GM19043 (cell line): ENCODE measurements around the gene PRTFDC1.
"Not testable (repeated sequence)": the region's sequence is repeated elsewhere in the genome, so short reads cannot be mapped to it uniquely, and the experiment has no call there.

Experiments used
- ATAC-seq: cut with Tn5 transposase; IDR thresholded peaks from one replicate; pipeline ENCODE4 v1.9.1; 2021; ENCODE audit warnings: low read depth; ENCODE audit not compliant: unreplicated experiment

PRTFDC1 gene

DNA sequence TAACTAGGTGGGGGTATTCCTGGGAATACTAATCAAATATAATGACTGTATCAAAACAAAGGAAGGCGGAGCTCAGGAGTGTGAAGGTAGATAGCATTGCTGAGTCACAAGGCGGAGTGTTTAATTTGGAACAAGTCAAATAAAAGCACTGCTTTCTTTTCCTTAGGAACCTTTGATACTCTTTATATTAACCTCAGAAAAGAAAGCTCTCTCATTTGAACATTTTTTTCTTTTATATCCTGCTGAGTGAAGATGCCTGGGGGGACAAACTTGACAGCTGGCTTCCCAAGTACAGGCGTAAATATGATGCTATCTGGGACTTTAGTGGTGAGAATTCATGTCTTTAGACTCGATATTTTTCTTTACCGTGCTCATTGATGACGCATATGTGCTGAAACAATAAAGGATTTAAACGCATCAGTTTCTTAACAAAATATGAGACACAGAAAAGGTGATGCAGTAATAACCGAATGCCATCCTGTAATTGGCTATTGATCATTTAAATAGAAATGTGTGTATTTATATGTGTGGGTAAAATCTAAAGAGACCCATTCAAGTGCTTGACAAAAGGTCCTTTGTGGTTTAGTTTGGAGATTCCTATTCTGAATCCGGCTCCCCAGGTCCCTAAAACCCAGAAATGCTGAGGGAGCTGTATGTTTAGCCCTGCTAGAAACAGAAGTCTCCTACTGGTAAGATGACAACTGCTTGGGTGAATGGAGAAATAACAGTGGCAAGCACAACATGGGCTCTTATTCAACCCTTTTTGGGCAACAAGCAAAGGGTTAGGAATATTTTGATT is 102.7 kb downstream of the PRTFDC1 start:
- ATAC-seq, result no peak

DNA sequence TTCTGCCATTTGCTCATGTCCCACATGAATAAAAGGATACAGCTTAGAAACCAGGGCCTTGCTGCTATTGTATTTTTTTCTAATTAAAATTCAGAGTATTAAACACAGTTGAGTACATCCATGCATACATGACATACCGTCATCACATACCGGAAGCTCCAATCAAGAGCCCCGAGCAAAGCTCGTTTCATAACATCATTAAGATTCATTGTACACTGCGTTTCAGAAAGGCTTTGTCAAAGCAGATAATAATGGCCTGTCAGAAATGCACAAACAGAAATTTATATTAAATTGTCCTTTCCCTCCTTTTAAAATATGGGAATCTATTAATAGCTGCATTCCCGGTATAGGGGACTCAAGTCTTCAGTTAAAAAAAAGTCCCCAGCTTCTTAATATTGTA is 103.4 kb downstream of the PRTFDC1 start:
- no peak for ATAC-seq

- ATAC-seq, result no peak
These were observed 104.2 kb downstream of the PRTFDC1 start for GRCh38 chr10:24848195-24848594.

DNA sequence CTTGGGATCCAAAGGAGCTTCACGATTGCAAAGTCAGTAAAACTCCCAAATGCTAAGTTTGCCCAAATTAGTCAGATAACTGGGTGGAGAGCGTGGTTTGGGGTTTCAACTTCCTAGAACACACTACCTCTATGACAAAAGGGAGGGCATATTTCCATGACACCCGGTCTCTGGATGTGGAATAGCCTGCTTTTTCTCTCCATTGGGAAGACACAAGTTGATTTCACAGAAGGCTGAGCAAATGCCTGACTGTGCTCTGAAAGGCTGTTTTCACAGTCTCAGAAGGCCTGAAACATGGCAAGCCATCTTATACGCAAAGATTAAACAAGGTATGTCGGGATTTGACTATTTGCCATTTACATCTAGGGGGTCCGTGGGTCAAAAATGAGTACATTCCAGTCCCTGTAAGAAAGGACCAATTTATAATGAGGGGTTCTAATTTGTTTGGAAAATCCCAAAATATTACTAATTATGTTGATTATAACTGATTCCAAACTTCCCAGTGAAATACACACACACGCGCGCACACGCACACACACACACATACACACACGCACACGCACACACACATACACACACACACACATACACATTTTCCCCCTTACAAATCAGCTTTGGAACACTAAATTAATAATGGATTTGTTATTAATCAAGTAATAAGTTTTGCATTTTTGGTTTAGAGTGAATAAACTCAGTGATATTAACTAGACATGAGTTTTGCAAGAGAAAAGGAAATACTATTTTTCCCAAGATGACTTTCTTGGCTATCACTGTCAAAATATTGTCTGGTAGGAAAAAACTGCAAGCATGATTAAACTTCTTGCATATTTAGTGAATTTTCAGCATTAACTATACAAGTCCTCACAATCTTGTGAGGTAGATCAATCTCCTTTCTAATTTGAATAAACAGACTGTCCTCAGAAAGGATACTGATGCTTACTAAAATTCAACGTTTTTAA is 105.0 kb downstream of the PRTFDC1 start:
- no peak for ATAC-seq

DNA sequence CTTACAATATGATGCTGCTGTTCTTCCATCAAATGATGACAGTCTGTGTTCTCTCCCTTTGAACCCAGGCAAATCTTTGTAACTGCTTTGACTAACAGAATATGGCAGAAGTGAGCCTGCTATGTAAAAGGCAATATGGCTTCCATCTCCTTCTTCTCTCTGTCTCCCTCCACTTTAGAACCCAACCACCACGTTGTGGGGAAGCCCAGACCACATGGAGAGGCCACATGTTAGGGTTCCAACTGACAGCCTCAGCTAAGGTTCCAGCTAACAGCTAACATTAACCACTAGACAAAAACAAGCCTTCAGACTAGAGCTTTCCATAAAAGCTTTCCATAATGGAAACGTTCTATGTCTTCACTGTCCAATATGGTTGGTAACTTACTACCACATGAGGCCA is 107.7 kb downstream of the PRTFDC1 start:
- no peak for ATAC-seq

DNA sequence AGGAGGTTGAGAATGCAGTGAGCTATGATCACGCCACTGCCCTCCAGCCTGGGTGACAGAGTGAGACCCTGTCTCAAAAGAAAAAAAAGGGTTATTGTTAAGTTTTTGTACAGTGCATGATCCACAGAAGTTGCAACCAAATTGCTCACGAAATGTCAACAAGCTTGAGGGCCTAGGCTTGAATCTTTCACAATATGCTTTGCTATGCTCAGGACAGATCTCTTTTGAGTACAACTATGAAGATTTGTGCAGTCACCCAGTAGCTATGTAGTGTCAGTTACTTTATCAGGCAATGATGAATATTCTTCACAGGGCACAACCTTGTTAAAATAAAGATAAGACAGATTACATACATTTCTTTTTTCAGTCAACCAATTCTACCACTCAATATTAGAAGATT is 109.2 kb downstream of the PRTFDC1 start:
- no peak for ATAC-seq

DNA sequence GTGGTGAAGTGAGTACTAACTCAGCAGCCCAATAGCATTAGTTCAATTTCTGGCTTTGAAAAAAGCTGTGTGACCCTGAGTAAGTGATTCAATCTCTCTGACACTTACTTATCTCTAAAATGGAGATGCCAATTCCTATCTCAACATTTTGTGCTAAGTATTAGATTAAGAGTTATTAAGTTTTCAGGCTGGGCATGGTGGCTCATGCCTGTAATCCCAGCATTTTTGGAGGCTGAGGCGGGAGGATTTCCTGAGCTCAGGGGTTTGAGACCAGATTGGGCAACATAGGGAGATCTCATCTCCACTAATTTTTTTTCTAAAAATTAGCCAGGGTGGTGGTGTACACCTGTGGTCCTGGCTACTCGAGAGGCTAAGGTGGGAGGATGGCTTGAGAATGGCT is 109.5 kb downstream of the PRTFDC1 start:
- no peak for ATAC-seq

GRCh38 chr10:24841530-24841929 is 110.9 kb downstream of the PRTFDC1 start:
- no peak for ATAC-seq

- ATAC-seq, result no peak
These were observed 111.6 kb downstream of the PRTFDC1 start for GRCh38 chr10:24840784-24841183.

DNA sequence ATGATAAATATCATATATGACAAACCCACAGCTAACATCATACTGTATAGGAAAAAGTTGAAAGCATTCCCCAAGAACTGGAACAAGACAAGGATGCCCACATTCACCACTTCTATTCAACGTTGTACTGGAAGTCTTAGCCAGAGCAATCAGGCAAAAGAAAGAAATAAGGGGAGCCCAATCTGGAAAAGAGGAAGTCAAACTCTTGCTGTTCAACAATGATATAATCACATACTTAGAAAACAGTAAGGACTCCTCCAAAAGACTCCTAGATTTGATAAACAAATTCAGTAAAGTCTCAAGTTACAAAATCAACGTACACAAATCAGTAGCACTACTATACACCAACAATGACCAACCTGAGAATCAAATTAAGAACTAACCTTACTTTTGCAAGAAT is 114.6 kb downstream of the PRTFDC1 start:
- not testable (repeated sequence) for ATAC-seq

- no peak for ATAC-seq
These were observed 117.5 kb downstream of the PRTFDC1 start for GRCh38 chr10:24834869-24835268.

DNA sequence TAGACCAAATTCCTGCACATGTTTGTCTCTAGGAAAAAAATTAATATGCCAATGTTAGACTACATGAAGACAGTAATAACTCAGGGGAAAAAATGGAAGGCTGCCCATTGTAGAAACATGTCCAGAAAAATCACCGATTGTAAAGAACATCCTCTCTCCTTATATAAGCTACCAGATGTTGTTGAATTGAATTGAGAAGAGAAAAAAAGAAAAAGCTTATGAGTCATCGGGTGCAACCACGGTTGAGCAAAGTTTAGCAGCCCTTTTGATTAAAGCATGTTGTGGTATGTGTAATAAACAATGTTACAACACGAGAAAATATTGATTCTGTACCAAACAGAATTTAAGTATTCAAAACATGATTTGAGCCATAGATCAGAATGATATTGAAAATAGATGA is 126.4 kb downstream of the PRTFDC1 start:
- ATAC-seq, result no peak

DNA sequence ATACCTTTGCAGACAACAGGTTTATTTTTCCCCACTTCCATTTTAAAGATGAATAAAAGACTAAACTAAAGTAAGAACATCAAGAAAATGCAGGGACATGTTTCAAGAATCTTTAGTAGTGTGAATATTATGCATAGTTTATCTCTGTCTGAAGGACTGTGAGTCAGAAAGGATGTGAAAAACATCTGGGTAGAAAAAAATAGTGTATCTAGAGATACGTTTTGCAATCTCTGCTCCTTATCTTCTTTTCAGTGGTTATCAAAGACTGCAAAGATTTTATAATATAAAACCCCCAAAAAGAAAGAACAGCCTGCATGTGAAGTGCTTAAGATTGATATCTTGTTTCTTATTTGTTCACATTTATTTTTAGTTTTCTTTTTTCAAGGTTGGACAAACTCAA is 126.9 kb downstream of the PRTFDC1 start:
- no peak for ATAC-seq

DNA sequence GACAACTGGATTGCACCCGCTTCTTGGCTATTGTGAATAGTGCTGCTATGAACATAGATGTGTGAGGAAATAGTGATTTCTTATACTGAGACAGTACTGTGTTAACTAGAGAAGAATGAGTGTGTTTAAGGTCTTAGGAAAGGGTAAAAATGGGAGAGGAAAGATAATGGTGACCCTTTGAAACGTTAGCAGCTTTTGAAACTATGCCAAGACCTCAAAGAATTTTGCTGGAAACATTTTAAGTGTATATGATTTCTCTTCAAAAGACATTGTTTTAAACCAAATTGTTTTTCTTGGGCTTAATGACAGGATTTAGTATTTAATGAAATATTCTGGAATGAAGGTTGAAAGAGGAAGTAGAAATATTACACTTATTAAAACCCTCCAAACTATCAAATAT is 127.9 kb downstream of the PRTFDC1 start:
- no peak for ATAC-seq

DNA sequence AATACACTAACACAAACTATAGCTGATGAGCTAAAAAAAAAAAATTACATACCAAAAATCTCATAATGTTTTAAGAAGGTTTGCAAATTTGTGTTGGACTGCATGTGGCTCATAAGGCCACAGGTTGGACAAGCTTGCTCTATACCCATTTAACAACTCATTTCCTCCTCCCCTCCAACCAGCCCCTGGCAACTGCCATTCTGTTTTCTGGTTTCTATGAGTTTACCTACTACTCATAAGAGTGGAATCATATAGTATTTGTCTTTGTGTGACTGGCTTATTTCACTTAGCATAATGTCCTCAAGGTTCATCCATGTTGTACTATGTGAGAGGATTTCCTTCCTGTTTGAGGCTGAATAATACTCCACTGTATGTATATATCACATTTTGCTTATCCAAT is 128.3 kb downstream of the PRTFDC1 start:
- no peak for ATAC-seq

DNA sequence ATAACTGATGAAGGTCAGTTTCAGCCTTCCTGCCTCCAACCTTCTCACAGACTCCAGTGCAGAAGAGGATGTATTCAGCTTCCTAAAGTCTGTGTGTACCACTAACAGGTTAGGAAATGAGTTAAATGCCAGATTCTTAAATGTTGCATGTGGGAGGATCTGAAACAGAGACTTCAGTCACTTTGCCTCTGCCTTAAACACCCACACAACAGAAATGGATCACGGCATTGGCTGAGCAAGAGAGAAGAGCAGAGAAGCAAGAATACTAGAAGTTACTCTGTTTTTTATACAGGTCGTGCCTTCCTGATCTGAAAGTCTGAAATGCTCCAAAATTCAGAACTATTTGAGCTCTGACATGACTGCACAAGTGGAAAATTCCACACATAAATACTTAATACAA is 129.8 kb downstream of the PRTFDC1 start:
- no peak for ATAC-seq

DNA sequence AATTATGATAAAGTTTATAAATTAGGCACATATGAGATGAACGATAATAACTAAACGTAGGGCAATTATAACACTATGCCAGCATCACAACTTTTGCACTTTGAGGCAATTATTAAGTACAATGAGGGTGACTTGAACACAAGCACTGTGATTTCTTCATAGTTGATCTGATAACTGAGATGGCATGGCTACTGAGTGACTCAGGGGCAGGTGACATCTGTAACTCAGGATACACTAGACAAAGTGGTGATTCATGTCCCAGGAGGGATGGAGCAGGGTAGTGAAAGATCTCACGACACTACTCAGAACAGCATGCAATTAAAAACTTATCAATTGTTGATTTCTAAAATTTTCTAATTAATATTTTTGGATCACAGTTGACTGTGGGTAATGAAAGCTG is 130.4 kb downstream of the PRTFDC1 start:
- ATAC-seq, result no peak

DNA sequence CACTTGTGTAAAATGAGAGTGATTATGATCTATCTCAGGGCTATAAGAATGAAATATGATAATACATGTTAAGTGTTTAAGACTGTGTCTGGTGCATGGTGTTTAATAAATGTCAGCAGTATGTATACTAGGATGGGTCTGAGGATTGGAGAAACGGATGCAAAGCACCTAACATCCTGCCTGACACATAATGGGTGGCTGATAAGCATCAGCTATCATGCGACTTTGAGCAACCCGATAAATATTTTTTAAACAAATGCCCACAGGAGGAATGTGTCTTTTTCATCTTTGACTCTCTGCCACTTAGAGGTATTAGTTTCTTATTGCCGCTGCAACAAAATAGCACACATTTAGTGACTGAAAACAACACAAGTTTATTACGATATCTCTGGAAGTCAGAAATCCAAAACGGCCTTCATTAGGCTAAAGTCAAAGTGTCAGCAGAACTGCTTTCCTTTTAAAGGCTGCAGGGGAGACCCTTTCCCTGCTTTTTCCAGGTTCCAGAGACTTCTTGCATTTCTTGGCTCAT is 135.5 kb downstream of the PRTFDC1 start:
- ATAC-seq, result no peak

DNA sequence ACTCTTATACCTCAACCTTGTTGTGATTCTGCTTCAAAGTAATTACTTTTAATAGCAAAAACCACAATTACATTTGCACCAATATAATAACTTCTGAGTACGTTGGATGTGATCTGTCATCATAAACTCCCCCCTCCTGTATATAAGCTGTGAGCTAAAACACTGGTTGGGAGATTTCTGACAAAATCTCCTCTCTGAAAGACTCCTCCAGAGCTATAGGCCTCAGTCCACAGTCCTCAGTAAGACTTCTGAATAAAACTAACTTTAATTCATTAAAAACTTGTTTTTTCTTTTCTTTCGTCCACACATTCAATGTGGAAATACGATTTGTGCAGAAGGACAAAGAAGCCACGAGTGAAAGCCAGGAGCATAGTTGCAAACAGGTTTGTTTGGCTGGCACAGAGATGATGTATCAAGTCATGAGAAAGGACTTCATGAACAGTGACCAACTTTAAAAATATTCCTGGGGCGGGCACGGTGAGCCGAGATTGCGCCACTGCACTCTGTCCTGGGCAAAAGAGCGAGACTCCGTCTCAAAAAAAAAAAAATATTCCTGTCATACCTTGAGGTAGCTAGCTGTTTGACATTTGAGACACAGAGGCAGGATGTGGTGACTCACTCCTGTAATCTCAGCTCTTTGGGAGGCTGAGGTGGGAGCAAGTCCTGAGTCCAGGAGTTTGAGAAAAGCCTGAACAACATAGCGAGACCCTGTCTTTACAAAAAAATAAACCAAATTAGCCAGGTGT is 137.7 kb downstream of the PRTFDC1 start:
- ATAC-seq, result no peak

- no peak for ATAC-seq
These were observed 138.6 kb downstream of the PRTFDC1 start for GRCh38 chr10:24813856-24814255.

DNA sequence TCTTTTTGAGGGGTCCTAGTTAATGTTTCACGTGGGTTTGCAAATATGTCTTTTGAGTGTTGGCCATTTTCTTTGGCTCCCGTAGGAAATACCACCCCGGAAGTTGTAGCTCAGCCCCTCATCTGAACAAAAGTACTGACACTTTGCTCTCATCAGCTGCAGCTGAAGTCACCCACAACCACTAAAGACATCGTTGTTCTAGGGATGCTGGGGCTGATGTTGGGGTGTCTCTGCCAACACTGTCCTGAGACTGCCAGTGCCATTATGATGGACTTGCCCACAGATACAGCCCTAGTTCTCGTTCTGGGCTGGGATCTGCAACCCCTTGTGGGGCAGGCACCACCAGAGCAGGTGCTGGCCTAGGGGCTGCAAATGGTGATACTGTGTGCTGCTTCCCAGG is 146.1 kb downstream of the PRTFDC1 start:
- no peak for ATAC-seq
